Measurements from ENCODE around the gene DNMBP.

GRCh38 chr10:100004805-100005510 lies 4.8 kb downstream of the DNMBP start:
- TF ChIP-seq CTCF (IDR thresholded peaks at IDR 0.05; ENCODE audit: low read length) (no peak), EZH2 (optimal IDR thresholded peaks at IDR 0.05; ENCODE audit: low read depth, low read length) (no peak)
